ENCODE measurements around the gene MROH2A.

Gene MROH2A

DNA sequence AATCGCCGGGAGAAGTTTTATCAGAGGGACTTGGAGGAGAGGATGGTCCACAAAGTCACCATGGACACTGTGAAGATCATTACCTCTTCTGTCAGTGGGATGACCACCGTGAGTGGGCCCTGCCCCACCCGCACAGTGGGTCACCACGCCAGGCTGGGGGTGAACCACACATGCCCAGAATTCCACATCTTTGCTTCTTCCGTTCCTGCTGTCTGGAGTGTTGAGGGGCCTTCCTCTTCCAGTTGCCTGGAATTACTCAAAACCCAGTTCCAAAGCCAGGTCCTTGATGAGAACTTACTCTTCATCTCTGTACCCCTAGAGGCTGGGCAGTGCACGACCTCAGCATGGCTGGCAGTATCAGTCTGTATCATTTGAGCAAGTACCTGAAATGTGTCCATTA is 22.1 kb downstream of the MROH2A start:
- no peak overlapping the region for H3K4me3 ChIP-seq (ENCODE audit: low read depth, low read length)
- DNase-seq (ENCODE audit: low read depth): no peak
- TF ChIP-seq, protein P1, sequence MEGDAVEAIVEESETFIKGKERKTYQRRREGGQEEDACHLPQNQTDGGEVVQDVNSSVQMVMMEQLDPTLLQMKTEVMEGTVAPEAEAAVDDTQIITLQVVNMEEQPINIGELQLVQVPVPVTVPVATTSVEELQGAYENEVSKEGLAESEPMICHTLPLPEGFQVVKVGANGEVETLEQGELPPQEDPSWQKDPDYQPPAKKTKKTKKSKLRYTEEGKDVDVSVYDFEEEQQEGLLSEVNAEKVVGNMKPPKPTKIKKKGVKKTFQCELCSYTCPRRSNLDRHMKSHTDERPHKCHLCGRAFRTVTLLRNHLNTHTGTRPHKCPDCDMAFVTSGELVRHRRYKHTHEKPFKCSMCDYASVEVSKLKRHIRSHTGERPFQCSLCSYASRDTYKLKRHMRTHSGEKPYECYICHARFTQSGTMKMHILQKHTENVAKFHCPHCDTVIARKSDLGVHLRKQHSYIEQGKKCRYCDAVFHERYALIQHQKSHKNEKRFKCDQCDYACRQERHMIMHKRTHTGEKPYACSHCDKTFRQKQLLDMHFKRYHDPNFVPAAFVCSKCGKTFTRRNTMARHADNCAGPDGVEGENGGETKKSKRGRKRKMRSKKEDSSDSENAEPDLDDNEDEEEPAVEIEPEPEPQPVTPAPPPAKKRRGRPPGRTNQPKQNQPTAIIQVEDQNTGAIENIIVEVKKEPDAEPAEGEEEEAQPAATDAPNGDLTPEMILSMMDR (IDR thresholded peaks at IDR 0.05; ENCODE audit: control insufficient read depth, extremely low read depth, insufficient read depth): no peak

DNA sequence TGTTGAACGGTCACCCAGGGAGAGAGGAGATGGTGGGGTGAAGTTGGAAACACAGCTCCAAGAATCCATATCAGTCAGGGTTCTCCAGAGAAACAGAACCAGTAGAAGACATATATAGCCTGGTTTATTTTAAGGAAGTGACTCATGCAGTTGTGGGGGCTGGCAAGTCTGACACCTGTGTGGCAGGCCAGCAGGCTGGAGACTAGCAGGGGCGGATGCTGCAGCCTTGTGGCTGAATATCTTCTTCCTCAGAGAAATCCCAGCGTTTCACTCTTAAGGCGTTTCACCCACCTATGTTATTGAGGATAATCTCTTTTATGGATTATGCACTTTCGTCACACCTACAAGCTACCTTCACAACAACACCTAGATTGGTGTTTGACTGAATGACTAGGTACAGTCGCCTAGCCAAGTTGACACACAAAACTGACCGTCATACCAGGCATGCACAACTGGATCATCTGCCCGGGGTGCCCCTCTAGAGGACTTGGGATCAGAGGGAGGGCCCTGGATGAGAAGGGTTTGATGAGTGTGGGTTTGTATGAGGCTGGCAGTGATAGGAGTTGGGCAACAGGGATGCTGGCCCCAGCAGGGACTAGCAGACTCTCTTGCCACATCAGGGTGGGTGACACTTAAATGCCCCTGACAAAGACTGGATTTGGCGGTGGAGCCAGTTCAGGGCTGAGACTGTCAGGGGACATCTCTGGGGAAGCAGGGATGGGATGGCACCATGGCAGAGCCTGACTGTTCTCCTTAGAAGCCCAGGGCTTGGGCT is 23.4 kb downstream of the MROH2A start:
- DNase-seq (ENCODE audit: low read depth): no peak
- TF ChIP-seq, protein P1 (IDR thresholded peaks at IDR 0.05; ENCODE audit: control insufficient read depth, extremely low read depth, insufficient read depth): no peak
- no peak overlapping the region for H3K4me3 ChIP-seq (ENCODE audit: low read depth, low read length)

DNA sequence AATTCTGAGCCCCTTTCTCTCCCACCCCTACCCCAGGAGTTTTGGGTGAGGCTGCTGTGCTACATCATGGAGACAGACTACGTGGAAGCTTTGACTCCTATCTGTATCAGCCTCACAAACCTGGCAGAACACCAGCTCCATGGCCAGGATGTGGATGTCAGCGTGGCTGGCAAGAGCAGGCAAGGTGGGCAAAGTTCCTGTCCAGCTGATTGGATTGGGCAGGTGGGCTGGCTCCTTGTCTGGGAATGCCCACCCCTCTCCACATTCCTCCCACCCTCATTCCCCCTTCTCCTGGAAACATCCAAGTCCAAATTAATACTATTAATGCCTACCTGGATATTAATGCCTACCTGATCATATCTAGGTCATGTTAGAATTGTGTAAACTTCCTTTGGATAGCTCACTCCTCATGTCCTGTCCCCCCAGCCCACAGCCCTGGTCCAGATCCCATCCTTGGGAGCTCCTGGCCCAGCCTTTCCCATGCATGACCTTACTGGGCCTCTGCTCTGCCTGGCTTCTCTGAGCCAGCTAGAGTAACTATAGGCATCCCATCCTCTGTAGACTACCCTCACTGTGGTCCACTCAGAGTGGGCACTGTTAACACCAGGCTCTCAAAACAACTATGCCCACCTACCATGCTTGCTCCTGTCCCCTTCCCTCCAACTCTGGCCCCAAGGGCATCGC is 24.1 kb downstream of the MROH2A start:
- no peak overlapping the region for H3K4me3 ChIP-seq (ENCODE audit: low read depth, low read length)
- no peak for DNase-seq (ENCODE audit: low read depth)
- TF ChIP-seq, protein P1 (IDR thresholded peaks at IDR 0.05; ENCODE audit: control insufficient read depth, extremely low read depth, insufficient read depth): no peak

DNA sequence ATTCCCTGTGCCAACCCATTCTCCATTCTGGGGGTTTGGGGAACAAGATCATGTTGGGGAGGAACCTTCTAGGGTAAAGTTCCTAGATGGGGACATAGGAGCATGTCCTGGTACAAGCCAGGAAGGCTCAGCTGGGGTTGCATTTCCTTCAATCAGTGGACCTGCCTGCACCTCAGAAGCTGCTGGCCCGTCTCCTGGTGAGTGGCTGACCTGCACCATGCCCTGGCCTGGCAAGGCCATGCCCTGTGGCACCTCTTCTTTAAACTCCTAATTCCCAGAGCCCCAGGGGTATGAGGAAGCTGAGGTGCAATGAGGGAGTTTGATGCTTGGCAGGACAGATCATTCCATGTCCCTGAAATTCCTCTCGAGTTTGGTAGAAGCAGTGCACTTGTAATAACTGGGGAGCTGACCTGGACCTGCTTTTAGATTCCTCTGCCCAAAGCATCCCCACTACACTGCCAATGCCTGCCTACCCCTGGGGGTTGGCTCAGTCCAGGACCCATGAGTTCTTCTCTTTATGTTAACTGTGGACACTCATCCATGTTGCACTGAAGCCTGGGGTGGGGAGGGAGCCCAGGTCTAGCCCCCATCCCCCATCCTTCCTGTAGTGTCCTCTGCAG is 25.3 kb downstream of the MROH2A start:
- DNase-seq (ENCODE audit: low read depth): no peak
- TF ChIP-seq, protein P1 (IDR thresholded peaks at IDR 0.05; ENCODE audit: control insufficient read depth, extremely low read depth, insufficient read depth): no peak
- no peak overlapping the region for H3K4me3 ChIP-seq (ENCODE audit: low read depth, low read length)

DNA sequence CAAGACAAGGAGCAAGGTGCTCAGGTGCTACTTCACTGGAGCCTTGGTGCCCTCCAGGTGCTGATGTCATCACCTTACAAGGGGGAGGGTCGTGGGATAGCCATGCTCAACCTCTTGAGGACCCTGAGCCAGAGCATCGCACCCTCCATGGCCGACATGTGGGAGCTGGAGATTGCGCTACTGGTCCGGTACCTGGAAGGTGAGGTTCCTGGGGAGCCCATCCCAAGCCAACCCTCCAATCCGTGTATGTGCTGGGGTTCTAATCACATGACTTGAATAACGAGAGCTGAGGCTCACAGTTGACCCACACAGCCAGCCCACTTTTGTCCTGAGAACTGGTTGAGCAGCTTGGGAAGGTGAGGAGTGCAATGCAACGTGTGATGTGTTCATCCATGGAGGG is 25.9 kb downstream of the MROH2A start:
- no peak overlapping the region for H3K4me3 ChIP-seq (ENCODE audit: low read depth, low read length)
- TF ChIP-seq, protein P1 (IDR thresholded peaks at IDR 0.05; ENCODE audit: control insufficient read depth, extremely low read depth, insufficient read depth): no peak
- no peak for DNase-seq (ENCODE audit: low read depth)

DNA sequence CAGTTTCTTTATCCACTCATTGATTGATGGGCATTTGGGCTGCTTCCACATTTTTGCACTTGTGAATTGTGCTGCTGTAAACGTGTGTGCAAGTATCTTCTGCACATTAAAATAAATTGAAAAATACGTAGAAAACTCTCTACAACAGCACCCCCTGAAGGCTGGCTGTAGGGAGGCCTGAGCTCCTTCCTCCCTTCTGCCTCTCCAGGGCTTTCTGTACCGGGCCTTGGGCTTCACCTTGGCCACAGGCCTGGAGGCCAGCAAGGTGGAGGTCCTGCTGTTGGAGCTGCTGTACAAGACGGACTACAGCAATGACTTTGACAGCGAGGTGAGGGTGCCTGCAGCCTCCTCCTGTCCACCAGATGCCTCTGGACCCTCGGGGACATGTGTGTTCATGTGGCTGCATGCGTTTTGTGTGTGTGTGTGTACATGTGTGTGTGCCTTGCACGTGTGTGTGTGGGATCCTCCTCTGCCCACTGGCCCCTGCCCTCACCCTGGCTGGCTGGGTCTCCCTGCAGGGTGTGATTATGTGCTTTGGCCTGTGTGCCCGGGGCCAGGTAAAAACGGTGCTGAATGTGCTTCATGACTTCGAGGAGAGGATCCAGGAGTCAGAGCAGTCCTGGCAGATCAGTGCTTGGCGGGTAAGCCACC is 29.2 kb downstream of the MROH2A start:
- H3K4me3 ChIP-seq (ENCODE audit: low read depth, low read length): no peak overlapping the region
- no peak for DNase-seq (ENCODE audit: low read depth)
- TF ChIP-seq, protein P1 (IDR thresholded peaks at IDR 0.05; ENCODE audit: control insufficient read depth, extremely low read depth, insufficient read depth): no peak

Measured in LNCaP clone FGC (cell line).